Stimulated activated memory B cell treated with anti-CD40 and anti-IgM and Interleukin-4, amounts not matched to agents 10 μg/mL and 1 μg/mL and 100 μg/mL, for 72 hours (primary cell): ENCODE measurements around the gene KCNK18.

Experiments
- ATAC-seq: fragments of 150-1000 bp; cut with Tn5 transposase; 2 replicates; pipeline ENCODE4 v1.10.0; 2021
- H3K27ac Mint-ChIP-seq: one replicate; pipeline ENCODE4 v1.8.0; 2022; ENCODE audit warnings: mild to moderate bottlenecking, mixed read lengths
- H3K27me3 Mint-ChIP-seq: one replicate; pipeline ENCODE4 v1.8.0; 2022; ENCODE audit warnings: mixed read lengths
- H3K36me3 Mint-ChIP-seq: one replicate; pipeline ENCODE4 v1.8.0; 2022; ENCODE audit warnings: mixed read lengths
- H3K4me1 Mint-ChIP-seq: one replicate; pipeline ENCODE4 v1.8.0; 2022; ENCODE audit warnings: mixed read lengths
- H3K4me3 Mint-ChIP-seq: one replicate; pipeline ENCODE4 v1.8.0; 2022; ENCODE audit warnings: mild to moderate bottlenecking, moderate library complexity, mixed read lengths
- H3K9me3 Mint-ChIP-seq: one replicate; pipeline ENCODE4 v1.8.0; 2022; ENCODE audit warnings: mixed read lengths

The KCNK18 gene

GRCh38 chr10:117246997-117247671, 49.8 kb downstream of the KCNK18 start:
- H3K36me3 Mint-ChIP-seq = no peaks in the 10 kb centered on the region
- peaks cover 78% of the 10 kb centered on the region for H3K27me3 Mint-ChIP-seq
- H3K27ac Mint-ChIP-seq = no peak overlapping the region
- H3K4me1 Mint-ChIP-seq = no peaks in the 10 kb centered on the region
- H3K9me3 Mint-ChIP-seq = no peaks in the 10 kb centered on the region
- H3K4me3 Mint-ChIP-seq = no peak overlapping the region
- ATAC-seq = no peak

- Mint-ChIP-seq H3K4me1 (no peaks in the 10 kb centered on the region), H3K9me3 (no peaks in the 10 kb centered on the region), H3K27ac (no peak overlapping the region), H3K27me3 (peaks cover 60% of the 10 kb centered on the region), H3K4me3 (no peak overlapping the region), H3K36me3 (no peaks in the 10 kb centered on the region)
- no peak for ATAC-seq
Observed at GRCh38 chr10:117248750-117249465, 51.6 kb downstream of the KCNK18 start.

- H3K4me3 Mint-ChIP-seq = no peak overlapping the region
- no peaks in the 10 kb centered on the region for H3K4me1 Mint-ChIP-seq
- no peaks in the 10 kb centered on the region for H3K9me3 Mint-ChIP-seq
- no peak for ATAC-seq
- no peaks in the 10 kb centered on the region for H3K36me3 Mint-ChIP-seq
- H3K27ac Mint-ChIP-seq = no peak overlapping the region
- H3K27me3 Mint-ChIP-seq = peaks cover 54% of the 10 kb centered on the region
Observed at GRCh38 chr10:117249493-117250093, 52.3 kb downstream of the KCNK18 start.

GRCh38 chr10:117250411-117250810, 53.1 kb downstream of the KCNK18 start:
- H3K27ac Mint-ChIP-seq = no peak overlapping the region
- ATAC-seq = no peak
- H3K4me3 Mint-ChIP-seq = no peak overlapping the region
- no peaks in the 10 kb centered on the region for H3K9me3 Mint-ChIP-seq
- H3K4me1 Mint-ChIP-seq = no peaks in the 10 kb centered on the region
- H3K36me3 Mint-ChIP-seq = no peaks in the 10 kb centered on the region
- peaks cover 54% of the 10 kb centered on the region for H3K27me3 Mint-ChIP-seq

GRCh38 chr10:117253908-117254307, 56.6 kb downstream of the KCNK18 start:
- Mint-ChIP-seq H3K27ac (no peak overlapping the region), H3K4me1 (no peaks in the 10 kb centered on the region), H3K27me3 (peaks cover 47% of the 10 kb centered on the region), H3K9me3 (no peaks in the 10 kb centered on the region), H3K4me3 (no peak overlapping the region), H3K36me3 (no peaks in the 10 kb centered on the region)
- ATAC-seq = no peak

GRCh38 chr10:117254338-117254737, 57.0 kb downstream of the KCNK18 start:
- no peak overlapping the region for H3K4me3 Mint-ChIP-seq
- H3K4me1 Mint-ChIP-seq = no peaks in the 10 kb centered on the region
- no peaks in the 10 kb centered on the region for H3K9me3 Mint-ChIP-seq
- no peak overlapping the region for H3K27ac Mint-ChIP-seq
- no peaks in the 10 kb centered on the region for H3K36me3 Mint-ChIP-seq
- ATAC-seq = no peak
- H3K27me3 Mint-ChIP-seq = peaks cover 47% of the 10 kb centered on the region

- ATAC-seq = no peak
- no peaks in the 10 kb centered on the region for H3K9me3 Mint-ChIP-seq
- no peak overlapping the region for H3K27ac Mint-ChIP-seq
- no peaks in the 10 kb centered on the region for H3K4me1 Mint-ChIP-seq
- no peaks in the 10 kb centered on the region for H3K36me3 Mint-ChIP-seq
- no peak overlapping the region for H3K4me3 Mint-ChIP-seq
- H3K27me3 Mint-ChIP-seq = peaks cover 48% of the 10 kb centered on the region
Observed at GRCh38 chr10:117254774-117255735, 57.8 kb downstream of the KCNK18 start.

- no peak overlapping the region for H3K4me3 Mint-ChIP-seq
- H3K36me3 Mint-ChIP-seq = no peaks in the 10 kb centered on the region
- peaks cover 47% of the 10 kb centered on the region for H3K27me3 Mint-ChIP-seq
- H3K4me1 Mint-ChIP-seq = no peaks in the 10 kb centered on the region
- H3K27ac Mint-ChIP-seq = no peak overlapping the region
- no peaks in the 10 kb centered on the region for H3K9me3 Mint-ChIP-seq
- no peak for ATAC-seq
Observed at GRCh38 chr10:117255835-117256460, 58.7 kb downstream of the KCNK18 start.

- H3K27me3 Mint-ChIP-seq = peaks cover 48% of the 10 kb centered on the region
- H3K4me3 Mint-ChIP-seq = no peak overlapping the region
- ATAC-seq = no peak
- no peak overlapping the region for H3K27ac Mint-ChIP-seq
- H3K4me1 Mint-ChIP-seq = no peaks in the 10 kb centered on the region
- no peaks in the 10 kb centered on the region for H3K36me3 Mint-ChIP-seq
- no peaks in the 10 kb centered on the region for H3K9me3 Mint-ChIP-seq
Observed at GRCh38 chr10:117256910-117257309, 59.6 kb downstream of the KCNK18 start.

GRCh38 chr10:117257721-117258120, 60.4 kb downstream of the KCNK18 start:
- peaks cover 56% of the 10 kb centered on the region for H3K27me3 Mint-ChIP-seq
- H3K9me3 Mint-ChIP-seq = no peaks in the 10 kb centered on the region
- no peak overlapping the region for H3K4me3 Mint-ChIP-seq
- H3K36me3 Mint-ChIP-seq = no peaks in the 10 kb centered on the region
- no peak for ATAC-seq
- no peaks in the 10 kb centered on the region for H3K4me1 Mint-ChIP-seq
- H3K27ac Mint-ChIP-seq = no peak overlapping the region

GRCh38 chr10:117259279-117259678, 62.0 kb downstream of the KCNK18 start:
- H3K27me3 Mint-ChIP-seq = peaks cover 66% of the 10 kb centered on the region
- H3K4me3 Mint-ChIP-seq = no peak overlapping the region
- H3K36me3 Mint-ChIP-seq = no peaks in the 10 kb centered on the region
- no peak overlapping the region for H3K27ac Mint-ChIP-seq
- H3K9me3 Mint-ChIP-seq = no peaks in the 10 kb centered on the region
- H3K4me1 Mint-ChIP-seq = no peaks in the 10 kb centered on the region
- ATAC-seq = no peak
